B cell (primary cell): Measurements from ENCODE around the gene CIAPIN1.

Experiments
- EZH2 ChIP-seq: IDR thresholded peaks from 2 replicates; pipeline ENCODE4 v1.6.1; 2012; ENCODE audit warnings: borderline replicate concordance, low read depth, mild to moderate bottlenecking, moderate library complexity, low read length; ENCODE audit not compliant: insufficient read depth, poor library complexity, severe bottlenecking
- TF ChIP-seq, protein P1 (sequence below): fragments of 200-600 bp; IDR thresholded peaks from one replicate; pipeline ENCODE4 v1.8.0; 2022; ENCODE audit warnings: antibody characterized with exemption, mild to moderate bottlenecking

DNA sequence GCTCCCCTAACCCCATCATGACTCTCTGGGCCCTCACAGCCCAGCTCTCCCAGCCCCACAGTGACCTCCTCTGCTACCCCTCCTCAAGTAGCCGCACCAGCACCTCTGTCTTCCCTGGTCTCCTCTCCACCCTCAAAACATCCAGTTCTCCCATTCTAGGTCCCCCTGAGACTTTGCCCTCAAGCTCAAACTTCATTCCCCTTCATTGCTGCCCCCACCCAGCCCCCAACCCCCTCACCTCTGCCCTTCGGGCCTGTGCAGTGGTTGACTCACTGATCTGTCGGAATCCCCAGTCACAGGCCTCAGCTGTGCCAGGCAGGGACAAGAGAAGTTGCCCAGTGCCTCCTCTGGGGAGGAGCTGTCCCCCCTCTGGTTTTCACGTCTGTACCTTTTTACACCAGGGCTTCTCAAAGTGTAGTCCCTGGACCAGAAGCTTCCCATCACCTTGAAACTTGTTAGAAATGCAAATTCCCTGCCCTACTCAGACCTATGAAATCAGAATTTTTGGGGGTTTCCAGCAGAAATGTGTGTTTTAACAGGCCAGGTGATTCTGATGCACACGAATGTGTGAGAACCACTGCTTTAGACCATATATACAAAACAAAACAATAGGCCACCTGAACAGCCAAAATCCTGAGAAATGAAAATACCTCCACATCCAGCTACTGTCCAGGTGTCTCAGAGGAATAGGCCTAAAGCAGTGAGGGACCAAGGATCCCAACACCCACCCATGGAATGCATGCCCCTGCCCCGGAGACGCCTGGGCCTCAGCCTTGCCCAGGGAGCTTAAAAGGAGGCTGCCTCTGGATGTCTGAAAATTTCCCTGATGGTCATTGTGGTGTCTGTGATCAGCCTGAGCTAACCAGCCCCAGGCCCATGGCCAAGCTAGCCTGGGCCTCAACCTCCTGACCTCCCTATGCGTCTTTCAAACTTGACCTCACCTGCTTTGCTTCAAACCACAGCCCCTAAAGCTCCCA is 40.0 kb upstream of the CIAPIN1 start:
- TF ChIP-seq, protein P1, sequence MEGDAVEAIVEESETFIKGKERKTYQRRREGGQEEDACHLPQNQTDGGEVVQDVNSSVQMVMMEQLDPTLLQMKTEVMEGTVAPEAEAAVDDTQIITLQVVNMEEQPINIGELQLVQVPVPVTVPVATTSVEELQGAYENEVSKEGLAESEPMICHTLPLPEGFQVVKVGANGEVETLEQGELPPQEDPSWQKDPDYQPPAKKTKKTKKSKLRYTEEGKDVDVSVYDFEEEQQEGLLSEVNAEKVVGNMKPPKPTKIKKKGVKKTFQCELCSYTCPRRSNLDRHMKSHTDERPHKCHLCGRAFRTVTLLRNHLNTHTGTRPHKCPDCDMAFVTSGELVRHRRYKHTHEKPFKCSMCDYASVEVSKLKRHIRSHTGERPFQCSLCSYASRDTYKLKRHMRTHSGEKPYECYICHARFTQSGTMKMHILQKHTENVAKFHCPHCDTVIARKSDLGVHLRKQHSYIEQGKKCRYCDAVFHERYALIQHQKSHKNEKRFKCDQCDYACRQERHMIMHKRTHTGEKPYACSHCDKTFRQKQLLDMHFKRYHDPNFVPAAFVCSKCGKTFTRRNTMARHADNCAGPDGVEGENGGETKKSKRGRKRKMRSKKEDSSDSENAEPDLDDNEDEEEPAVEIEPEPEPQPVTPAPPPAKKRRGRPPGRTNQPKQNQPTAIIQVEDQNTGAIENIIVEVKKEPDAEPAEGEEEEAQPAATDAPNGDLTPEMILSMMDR: no peak
- no peak for TF ChIP-seq EZH2
